ENCODE results near the gene PHLDB1.

GRCh38 chr11:118673361-118674081 is 66.1 kb downstream of the PHLDB1 start:
- TF ChIP-seq NFRKB (IDR thresholded peaks at IDR 0.05) (no peak), SP1 (IDR thresholded peaks at IDR 0.05) (no peak)
